GM19468 (cell line): ENCODE measurements around the gene UFC1.

ENCODE experiments used
- ATAC-seq: cut with Tn5 transposase; IDR thresholded peaks from one replicate; pipeline ENCODE4 v1.9.1; 2021; ENCODE audit warnings: mild to moderate bottlenecking, moderate library complexity, moderate number of reproducible peaks; ENCODE audit not compliant: unreplicated experiment; ENCODE audit errors: extremely low read depth

UFC1 gene

GRCh38 chr1:161132410-161133219, 21.2 kb upstream of the UFC1 start, which contains the start of gene DEDD:
DEDD (minus strand) TSS chr1:161132667; CDS start chr1:161124462, 8,205 bp downstream.
- peak; percentile 88 for ATAC-seq

- no peak for ATAC-seq
Measured at GRCh38 chr1:161133220-161133740, 20.5 kb upstream of the UFC1 start.

GRCh38 chr1:161137881-161138280, 15.9 kb upstream of the UFC1 start:
- no peak for ATAC-seq

- no peak for ATAC-seq
Measured at GRCh38 chr1:161138431-161138830, 15.3 kb upstream of the UFC1 start.

- ATAC-seq = no peak
Measured at GRCh38 chr1:161139766-161140165, 14.0 kb upstream of the UFC1 start.

- ATAC-seq = no peak
Measured at GRCh38 chr1:161140755-161141400, 12.9 kb upstream of the UFC1 start.

- no peak for ATAC-seq
Measured at GRCh38 chr1:161145832-161146231, 7.9 kb upstream of the UFC1 start.

GRCh38 chr1:161153176-161153575, 602 bp upstream of the UFC1 start:
- no peak for ATAC-seq

GRCh38 chr1:161157867-161158266, 4.1 kb downstream of the UFC1 start:
- no peak for ATAC-seq

- ATAC-seq = no peak
Measured at GRCh38 chr1:161158316-161159010, 4.7 kb downstream of the UFC1 start.

- peak; percentile 82 for ATAC-seq
Measured at GRCh38 chr1:161159087-161159912, 5.5 kb downstream of the UFC1 start, which contains the start of gene USP21. USP21 (plus strand) TSS chr1:161159500; CDS start chr1:161160641, 1,141 bp downstream.

- ATAC-seq = no peak
Measured at GRCh38 chr1:161159913-161160243, 6.1 kb downstream of the UFC1 start.

- no peak for ATAC-seq
Measured at GRCh38 chr1:161160671-161161145, 6.9 kb downstream of the UFC1 start.

GRCh38 chr1:161161652-161162051, 7.9 kb downstream of the UFC1 start:
- no peak for ATAC-seq

- no peak for ATAC-seq
Measured at GRCh38 chr1:161162052-161162451, 8.3 kb downstream of the UFC1 start.

GRCh38 chr1:161162806-161163205, 9.0 kb downstream of the UFC1 start:
- no peak for ATAC-seq

GRCh38 chr1:161163793-161164192, 10.0 kb downstream of the UFC1 start:
- no peak for ATAC-seq

GRCh38 chr1:161164901-161165610, 11.3 kb downstream of the UFC1 start:
- ATAC-seq = no peak
